Mesenchymal stem cell (in vitro differentiated cells and primary cell): ENCODE results near the gene FUZ.

ENCODE experiments used
- DNase-seq: peaks from one replicate; pipeline ENCODE4 v3.0.0-alpha.2; 2013
- H2AFZ ChIP-seq: one replicate; pipeline ENCODE4 v1.6.1; 2013; ENCODE audit warnings: low read depth, mild to moderate bottlenecking, control low read depth, inconsistent platforms, low read length, moderate library complexity
- H2AK5ac ChIP-seq: 2 replicates; pipeline ENCODE4 v1.6.1; 2013; ENCODE audit warnings: low read length, moderate library complexity, mild to moderate bottlenecking, inconsistent platforms; ENCODE audit not compliant: severe bottlenecking
- H2BK120ac ChIP-seq: one replicate; pipeline ENCODE4 v1.6.1; 2013; ENCODE audit warnings: low read depth, mild to moderate bottlenecking, inconsistent platforms, low read length, moderate library complexity
- H2BK12ac ChIP-seq, 2 experiments: one replicate each; pipeline ENCODE4 v1.6.1; 2013; ENCODE audit warnings: inconsistent platforms in 2 of 2, low read length in 2 of 2, mild to moderate bottlenecking in 2 of 2, moderate library complexity in 2 of 2, control low read depth in 1 of 2
- H2BK15ac ChIP-seq: one replicate; pipeline ENCODE4 v1.6.1; 2013; ENCODE audit warnings: mild to moderate bottlenecking, low read depth, inconsistent platforms; ENCODE audit not compliant: poor library complexity, severe bottlenecking
- H2BK5ac ChIP-seq: 2 replicates; pipeline ENCODE4 v1.6.1; 2013; ENCODE audit warnings: low read depth, mild to moderate bottlenecking, low read length, control low read depth, inconsistent platforms; ENCODE audit not compliant: poor library complexity, severe bottlenecking
- H3K14ac ChIP-seq, 2 experiments: one replicate each; pipeline ENCODE4 v1.6.1; 2013; ENCODE audit warnings: inconsistent platforms in 2 of 2, low read length in 2 of 2, control low read depth in 1 of 2, mild to moderate bottlenecking in 1 of 2, moderate library complexity in 1 of 2
- H3K18ac ChIP-seq, 2 experiments: one replicate each; pipeline ENCODE4 v1.6.1; 2013; ENCODE audit warnings: inconsistent platforms in 2 of 2, low read length in 2 of 2, control low read depth in 1 of 2, low read depth in 1 of 2, mild to moderate bottlenecking in 1 of 2
- H3K23ac ChIP-seq, 2 experiments: one replicate each; pipeline ENCODE4 v1.6.1; 2013; ENCODE audit warnings: inconsistent platforms in 2 of 2, low read length in 2 of 2, mild to moderate bottlenecking in 2 of 2, moderate library complexity in 2 of 2, control low read depth in 1 of 2
- H3K27ac ChIP-seq: 2 replicates; pipeline ENCODE4 v1.5.1; 2013; ENCODE audit warnings: mild to moderate bottlenecking, moderate library complexity, low read length, control low read depth, inconsistent platforms; ENCODE audit not compliant: poor library complexity, severe bottlenecking
- H3K27me3 ChIP-seq, 2 experiments: 2 replicates each; pipeline versions ENCODE4 v1.6.1 to v1.7.0; 2013; ENCODE audit warnings: low read length in 2 of 2, mild to moderate bottlenecking in 2 of 2, moderate library complexity in 2 of 2, control low read depth in 1 of 2, inconsistent platforms in 1 of 2; ENCODE audit not compliant: control insufficient read depth in 1 of 2, insufficient read depth in 1 of 2
- H3K36me3 ChIP-seq, 2 experiments: 2 replicates each; pipeline versions ENCODE4 v1.6.1 to v1.7.0; 2013; ENCODE audit warnings: low read length in 2 of 2, control low read depth in 1 of 2, inconsistent platforms in 1 of 2, low read depth in 1 of 2, mild to moderate bottlenecking in 1 of 2; ENCODE audit not compliant: insufficient read depth in 2 of 2, control insufficient read depth in 1 of 2
- H3K4ac ChIP-seq, 2 experiments: one replicate each; pipeline ENCODE4 v1.6.1; 2013; ENCODE audit warnings: inconsistent platforms in 2 of 2, low read length in 2 of 2, mild to moderate bottlenecking in 2 of 2, moderate library complexity in 2 of 2, control low read depth in 1 of 2, low read depth in 1 of 2
- H3K4me1 ChIP-seq: 2 replicates; pipeline ENCODE4 v1.6.1; 2013; ENCODE audit warnings: low read depth, low read length, control low read depth; ENCODE audit not compliant: control insufficient read depth, insufficient read depth
- H3K4me2 ChIP-seq: 2 replicates; pipeline ENCODE4 v1.6.1; 2013; ENCODE audit warnings: low read length, mild to moderate bottlenecking, inconsistent platforms; ENCODE audit not compliant: poor library complexity, severe bottlenecking
- H3K4me3 ChIP-seq, 2 experiments: 2 replicates each; pipeline versions ENCODE4 v1.5.1 to v1.7.0; 2013; ENCODE audit warnings: low read length in 2 of 2, mild to moderate bottlenecking in 2 of 2, control low read depth in 1 of 2, low read depth in 1 of 2; ENCODE audit not compliant: insufficient read depth in 1 of 2
- H3K79me1 ChIP-seq: replicated peaks from 2 replicates; pipeline ENCODE4 v1.6.1; 2013; ENCODE audit warnings: mild to moderate bottlenecking, control low read depth, low read length, inconsistent platforms; ENCODE audit not compliant: poor library complexity, severe bottlenecking
- H3K9ac ChIP-seq: 2 replicates; pipeline ENCODE4 v1.7.0; 2013; ENCODE audit warnings: mild to moderate bottlenecking, low read length, moderate library complexity
- H3K9me3 ChIP-seq: 2 replicates; pipeline ENCODE4 v1.7.0; 2013; ENCODE audit warnings: mild to moderate bottlenecking, low read length; ENCODE audit not compliant: control insufficient read depth
- H4K8ac ChIP-seq: one replicate; pipeline ENCODE4 v1.6.1; 2013; ENCODE audit warnings: inconsistent platforms, mild to moderate bottlenecking, low read length, moderate library complexity
- H4K91ac ChIP-seq: one replicate; pipeline ENCODE4 v1.6.1; 2013; ENCODE audit warnings: mild to moderate bottlenecking, low read length, inconsistent platforms
- WGBS: methylation state at CpG from one replicate; pipeline ENCODE4 v1.1.7; 2013; ENCODE audit warnings: mixed read lengths; 5-methylcytosine and 5-hydroxymethylcytosine counted together

Gene FUZ

GRCh38 chr19:49855676-49856573, 42.8 kb upstream of the FUZ start:
- Histone ChIP-seq H3K9me3 (no peaks in the 10 kb centered on the region), H3K4ac (no peak overlapping the region), H2BK120ac (no peak overlapping the region), H4K91ac (no peak overlapping the region), H2AFZ (no peak overlapping the region), H3K27me3 (no peaks in the 10 kb centered on the region), H2BK12ac (no peak overlapping the region), H3K4me3 (no peak overlapping the region), H2AK5ac (no peak overlapping the region), H3K14ac (no peak overlapping the region), H3K18ac (no peak overlapping the region), H3K9ac (no peak overlapping the region), H3K36me3 (peaks cover 51 to 66% of the 10 kb centered on the region in 2 experiments), H3K4me1 (peaks cover 55% of the 10 kb centered on the region), H3K27ac (no peak overlapping the region), H3K4me2 (no peak overlapping the region), H4K8ac (no peak overlapping the region), H3K23ac (no peak overlapping the region), H2BK5ac (no peak overlapping the region), H3K79me1 (peaks cover 9% of the 10 kb centered on the region), H2BK15ac (no peak overlapping the region)
- DNase-seq: no peak
- 92% methylated on average over 18 of the region's 21 CpGs for WGBS

- Histone ChIP-seq H3K23ac (no peak overlapping the region), H3K4ac (no peak overlapping the region), H3K4me1 (peaks cover 50% of the 10 kb centered on the region), H2BK12ac (no peak overlapping the region), H3K4me3 (no peak overlapping the region), H3K27me3 (no peaks in the 10 kb centered on the region), H2BK5ac (no peak overlapping the region), H3K36me3 (peaks cover 44 to 59% of the 10 kb centered on the region in 2 experiments), H2BK120ac (no peak overlapping the region), H2AFZ (no peak overlapping the region), H3K4me2 (no peak overlapping the region), H3K9ac (no peak overlapping the region), H4K91ac (peak overlapping the region; percentile 43), H3K9me3 (no peaks in the 10 kb centered on the region), H3K79me1 (peaks cover 6% of the 10 kb centered on the region), H2BK15ac (no peak overlapping the region), H3K18ac (no peak overlapping the region), H3K14ac (no peak overlapping the region), H2AK5ac (no peak overlapping the region), H3K27ac (no peak overlapping the region), H4K8ac (no peak overlapping the region)
- 94% methylated on average over 12 of the region's 12 CpGs for WGBS
- no peak for DNase-seq
Measured at GRCh38 chr19:49855277-49855675, 42.2 kb upstream of the FUZ start.

GRCh38 chr19:49854378-49855263, 41.5 kb upstream of the FUZ start:
- Histone ChIP-seq H3K9ac (no peak overlapping the region), H3K4ac (no peak overlapping the region), H3K4me1 (peaks cover 48% of the 10 kb centered on the region), H3K36me3 (peaks cover 39 to 53% of the 10 kb centered on the region in 2 experiments), H2BK120ac (no peak overlapping the region), H3K4me2 (no peak overlapping the region), H2BK15ac (no peak overlapping the region), H3K4me3 (no peak overlapping the region), H3K79me1 (peaks cover 11% of the 10 kb centered on the region), H2BK12ac (no peak overlapping the region), H4K91ac (no peak overlapping the region), H2AK5ac (no peak overlapping the region), H2AFZ (no peak overlapping the region), H4K8ac (no peak overlapping the region), H3K14ac (no peak overlapping the region), H3K27me3 (no peaks in the 10 kb centered on the region), H3K9me3 (no peaks in the 10 kb centered on the region), H3K18ac (no peak overlapping the region), H2BK5ac (no peak overlapping the region), H3K23ac (no peak overlapping the region), H3K27ac (no peak overlapping the region)
- 96% methylated on average over 39 of the region's 39 CpGs for WGBS
- DNase-seq: no peak

- Histone ChIP-seq H2AK5ac (no peak overlapping the region), H3K9me3 (no peaks in the 10 kb centered on the region), H2BK15ac (no peak overlapping the region), H3K36me3 (peaks cover 39 to 47% of the 10 kb centered on the region in 2 experiments), H3K23ac (no peak overlapping the region), H3K4ac (no peak overlapping the region), H4K91ac (no peak overlapping the region), H2BK120ac (no peak overlapping the region), H2BK12ac (no peak overlapping the region), H2BK5ac (no peak overlapping the region), H3K4me1 (peaks cover 44% of the 10 kb centered on the region), H4K8ac (no peak overlapping the region), H3K9ac (no peak overlapping the region), H3K18ac (no peak overlapping the region), H3K27ac (no peak overlapping the region), H3K27me3 (no peaks in the 10 kb centered on the region), H3K79me1 (peaks cover 13% of the 10 kb centered on the region), H3K4me2 (no peak overlapping the region), H2AFZ (no peak overlapping the region), H3K4me3 (no peak overlapping the region), H3K14ac (no peak overlapping the region)
- 92% methylated on average over 9 of the region's 10 CpGs for WGBS
- no peak for DNase-seq
Measured at GRCh38 chr19:49853852-49854377, 40.8 kb upstream of the FUZ start.
